SK-N-SH (cell line): Measurements from ENCODE around the gene SETD7. TPM values are rescaled to one million over a fixed set of nuclear protein-coding genes. Genes with fewer than 3 reads are reported as not detected.
A peak's percentile ranks its signal among the peaks of the same experiment; 100 is the strongest.

ENCODE experiments used
- CTCF ChIA-PET: fragments of 300-600, 350-600 bp; formaldehyde crosslinking; extraction: SDS; loops from one replicate; lab custom pipeline; 2021; lab: Yijun Ruan, JAX
- POLR2A ChIA-PET: fragments of 350-600 bp; sonication (Branson Sonifier 250); formaldehyde crosslinking; extraction: SDS; loops from one replicate; lab custom pipeline; 2020; ENCODE audit warnings: antibody characterized with exemption, inconsistent platforms; lab: Yijun Ruan, JAX
- DNase-seq: peaks from one replicate; pipeline ENCODE4 v3.0.0; 2012
- H2AFZ ChIP-seq: fragments of 200-600 bp; sonication (generic); 2 replicates; pipeline ENCODE4 v1.8.1; 2016; ENCODE audit warnings: antibody characterized with exemption, mild to moderate bottlenecking, low read depth
- H3F3A ChIP-seq: fragments of 200-600 bp; sonication (generic); replicated peaks from 2 replicates; pipeline ENCODE3; 2016; ENCODE audit warnings: antibody characterized with exemption, mild to moderate bottlenecking; ENCODE audit not compliant: insufficient read depth
- H3K27ac ChIP-seq, 2 experiments: fragments of 200-500 bp in 1 of 2; fragments of 200-600 bp in 1 of 2; sonication (Bioruptor generic) in 1 of 2; sonication (generic), shearing (Covaris generic) in 1 of 2; 2 replicates each; pipeline versions ENCODE4 v1.5.1 to v1.6.1; 2014 to 2016; ENCODE audit warnings: low read depth in 2 of 2, inconsistent platforms in 1 of 2, low read length in 1 of 2, mild to moderate bottlenecking in 1 of 2, mixed read lengths in 1 of 2
- H3K27me3 ChIP-seq: fragments of 200-600 bp; sonication (generic), shearing (Covaris generic); 2 replicates; pipeline ENCODE4 v1.6.1; 2016; ENCODE audit warnings: mixed run types; ENCODE audit not compliant: insufficient read depth
- H3K36me3 ChIP-seq, 2 experiments: fragments of 200-500 bp in 1 of 2; fragments of 200-600 bp in 1 of 2; sonication (Bioruptor generic) in 1 of 2; sonication (generic) in 1 of 2; replicated peaks in 1 of 2; 2 replicates each; pipeline versions ENCODE3 to v1.5.1; 2014 to 2016; ENCODE audit warnings: low read length in 1 of 2, mild to moderate bottlenecking in 1 of 2; ENCODE audit not compliant: insufficient read depth in 2 of 2, control insufficient read depth in 1 of 2
- H3K4me1 ChIP-seq, 2 experiments: fragments of 200-500 bp in 1 of 2; fragments of 200-600 bp in 1 of 2; sonication (Bioruptor generic) in 1 of 2; sonication (generic), shearing (Covaris generic) in 1 of 2; 2 replicates each; pipeline versions ENCODE4 v1.5.1 to v1.6.1; 2014 to 2016; ENCODE audit warnings: low read depth in 1 of 2, low read length in 1 of 2, mixed run types in 1 of 2; ENCODE audit not compliant: insufficient read depth in 2 of 2, control insufficient read depth in 1 of 2
- H3K4me2 ChIP-seq: fragments of 200-600 bp; sonication (generic), shearing (Covaris generic); 2 replicates; pipeline ENCODE4 v1.6.1; 2017; ENCODE audit warnings: mixed run types
- H3K4me3 ChIP-seq, 2 experiments: fragments of 200-500 bp in 1 of 2; fragments of 200-600 bp in 1 of 2; sonication (Bioruptor generic) in 1 of 2; sonication (generic), shearing (Covaris generic) in 1 of 2; 2 replicates each; pipeline versions ENCODE4 v1.5.1 to v1.8.1; 2014 to 2016; ENCODE audit warnings: low read depth in 2 of 2, inconsistent platforms in 1 of 2, low read length in 1 of 2, mild to moderate bottlenecking in 1 of 2, mixed read lengths in 1 of 2, moderate library complexity in 1 of 2
- H3K79me2 ChIP-seq: fragments of 200-600 bp; sonication (generic); 2 replicates; pipeline ENCODE4 v1.8.1; 2017; ENCODE audit warnings: mild to moderate bottlenecking; ENCODE audit not compliant: insufficient read depth
- H3K9ac ChIP-seq: fragments of 200-600 bp; sonication (generic); 2 replicates; pipeline ENCODE4 v1.6.1; 2017; ENCODE audit warnings: mixed run types
- H3K9me2 ChIP-seq: fragments of 200-600 bp; sonication (generic); 2 replicates; pipeline ENCODE4 v1.6.1; 2017; ENCODE audit warnings: mixed run types
- H3K9me3 ChIP-seq: fragments of 200-600 bp; sonication (generic); 2 replicates; pipeline ENCODE4 v1.6.1; 2017; ENCODE audit warnings: mixed run types, mild to moderate bottlenecking, moderate library complexity
- H4K20me1 ChIP-seq: fragments of 200-600 bp; sonication (generic); 2 replicates; pipeline ENCODE4 v1.6.1; 2017; ENCODE audit warnings: mild to moderate bottlenecking, mixed run types; ENCODE audit not compliant: insufficient read depth
- FOSL2 ChIP-seq: IDR thresholded peaks from 2 replicates; pipeline ENCODE4 v1.4.0; 2012; ENCODE audit warnings: low read depth, mild to moderate bottlenecking, moderate library complexity, borderline replicate concordance
- FOXM1 ChIP-seq: IDR thresholded peaks from 2 replicates; pipeline ENCODE4 v1.4.0; 2012; ENCODE audit warnings: low read depth, mild to moderate bottlenecking
- JUND ChIP-seq: IDR thresholded peaks from 2 replicates; pipeline ENCODE4 v1.4.0; 2012
- NFIC ChIP-seq: IDR thresholded peaks from 2 replicates; pipeline ENCODE4 v1.4.0; 2012; ENCODE audit warnings: borderline replicate concordance
- NRF1 ChIP-seq: IDR thresholded peaks from 2 replicates; pipeline ENCODE4 v1.6.1; 2012; ENCODE audit warnings: low read depth, mild to moderate bottlenecking, low read length
- POLR2AphosphoS5 ChIP-seq: IDR thresholded peaks from 2 replicates; pipeline ENCODE4 v1.6.1; 2012; ENCODE audit warnings: low read depth, low read length
- YY1 ChIP-seq: IDR thresholded peaks from 2 replicates; pipeline ENCODE4 v1.4.0; 2012; ENCODE audit warnings: low read depth, mild to moderate bottlenecking
- WGBS: methylation state at CpG from one replicate; pipeline ENCODE4 v1.1.6; 2017; ENCODE audit warnings: low lambda C conversion rate; 5-methylcytosine and 5-hydroxymethylcytosine counted together
- polyA plus RNA-seq, 3 experiments: library from polyadenylated mRNA; depleted of rRNA; stranded (reverse); fragments of >200 nt; gene quantifications; 2 replicates each; pipeline ENCODE4 v1.2.3, GENCODE V29; 2012
- TF ChIP-seq, protein P1 (sequence below): fragments of 150-350 bp; IDR thresholded peaks from 2 replicates; pipeline ENCODE4 v1.6.1; 2016; ENCODE audit warnings: mild to moderate bottlenecking, low read depth, low read length
- TF ChIP-seq, protein P2 (sequence below): IDR thresholded peaks from 2 replicates; pipeline ENCODE4 v1.4.0; 2012; ENCODE audit warnings: low read depth

Gene SETD7
- polyA plus RNA-seq, 1 of the 3 experiments (the other 2 are of a cell fraction), result 5.0 TPM

DNA sequence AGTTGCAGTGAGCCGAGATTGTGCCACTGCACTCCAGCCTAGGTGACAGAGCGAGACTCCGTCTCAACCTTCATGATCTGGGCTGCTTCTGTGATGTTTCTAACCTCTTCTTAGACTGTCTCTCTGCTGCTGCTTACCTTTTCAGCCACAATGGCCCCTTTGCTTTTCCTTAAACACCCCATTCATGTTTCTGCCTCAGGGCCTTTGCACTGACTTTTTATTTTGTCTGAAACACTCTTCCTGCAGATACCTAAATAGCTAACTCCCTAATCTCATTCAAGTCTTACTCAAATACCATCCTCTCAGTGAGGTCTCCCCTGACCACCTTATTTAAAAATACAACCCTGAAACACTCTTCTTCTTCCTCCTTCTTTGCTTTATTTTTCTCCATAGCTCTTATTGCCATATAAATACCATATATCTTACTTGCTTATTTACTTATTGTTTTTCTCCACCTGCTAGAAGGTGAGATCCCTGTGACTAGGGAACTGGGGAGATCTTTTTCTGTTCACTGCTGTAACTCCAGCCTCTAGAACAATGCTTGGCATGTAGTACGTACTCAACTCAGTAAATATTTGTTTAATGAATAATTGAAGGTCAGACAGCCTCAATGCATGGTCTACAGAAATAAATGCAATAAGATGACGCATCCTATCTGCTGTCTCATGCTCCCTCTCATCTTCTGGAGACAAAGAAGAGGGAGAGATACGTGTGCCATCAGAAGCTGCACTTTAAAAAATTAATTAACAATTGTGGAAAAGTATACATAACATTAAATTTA, 43.8 kb upstream of the SETD7 start:
- no peaks in the 10 kb centered on the region for H3K9me2 ChIP-seq
- no peak for DNase-seq
- H3K36me3 ChIP-seq, result no peaks in the 10 kb centered on the region
- H3K4me3 ChIP-seq, result no peak overlapping the region
- no peak overlapping the region for H3K27ac ChIP-seq
- no peaks in the 10 kb centered on the region for H3F3A ChIP-seq
- H3K4me2 ChIP-seq, result no peak overlapping the region
- no peak for TF ChIP-seq NRF1
- peak; percentile 9; the same call in 1 of the 2 replicates for TF ChIP-seq FOSL2
- 0 out of 2 replicates have a peak, but pooled peaks have one; percentile 21 for TF ChIP-seq JUND
- no peaks in the 10 kb centered on the region for H3K9me3 ChIP-seq
- H3K9ac ChIP-seq, result no peak overlapping the region
- 68% methylated on average over 6 of the region's 6 CpGs for WGBS
- ChIA-PET POLR2A (no interaction called here), CTCF (interaction anchor here (3.2 kb wide), 1 partner anchor 52 kb away, joined by 18 read pairs; no protein-coding TSS in a partner anchor)
- H2AFZ ChIP-seq, result no peak overlapping the region
- no peaks in the 10 kb centered on the region for H4K20me1 ChIP-seq
- H3K27me3 ChIP-seq, result no peaks in the 10 kb centered on the region
- peaks cover 0 to 15% of the 10 kb centered on the region in 2 experiments; a peak in 2 of 4 replicates for H3K4me1 ChIP-seq
- H3K79me2 ChIP-seq, result no peaks in the 10 kb centered on the region

DNA sequence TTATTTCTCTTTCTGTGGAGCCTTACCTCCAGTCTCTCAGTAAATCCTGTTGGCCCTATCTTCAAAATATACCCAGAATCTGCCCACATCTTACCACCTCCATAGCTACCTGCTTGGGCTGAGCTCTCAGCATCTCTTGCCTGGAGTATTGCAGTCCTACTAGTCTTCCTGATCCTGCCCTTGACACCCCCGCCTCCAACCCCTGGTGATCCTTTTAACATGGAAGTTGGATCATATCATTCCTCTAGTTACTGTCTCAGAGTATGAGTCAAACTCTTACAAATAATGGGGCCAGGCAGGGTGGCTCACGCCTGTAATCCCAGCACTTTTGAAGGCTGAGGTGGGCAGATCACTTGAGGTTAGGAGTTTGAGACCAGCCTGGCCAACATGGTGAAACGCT, 43.1 kb upstream of the SETD7 start:
- H3K27ac ChIP-seq, result no peak overlapping the region
- WGBS, result 77% methylated on average over 3 of the region's 3 CpGs
- no peaks in the 10 kb centered on the region for H3K36me3 ChIP-seq
- H3K4me3 ChIP-seq, result no peak overlapping the region
- H3K9me3 ChIP-seq, result no peaks in the 10 kb centered on the region
- no peaks in the 10 kb centered on the region for H4K20me1 ChIP-seq
- H3K79me2 ChIP-seq, result no peaks in the 10 kb centered on the region
- DNase-seq, result no peak
- H3K27me3 ChIP-seq, result no peaks in the 10 kb centered on the region
- CTCF ChIA-PET, result interaction anchor here (3.2 kb wide), 1 partner anchor 53 kb away, joined by 18 read pairs; no protein-coding TSS in a partner anchor
- H2AFZ ChIP-seq, result no peak overlapping the region
- H3K9me2 ChIP-seq, result no peaks in the 10 kb centered on the region
- no peak overlapping the region for H3K4me2 ChIP-seq
- TF ChIP-seq YY1 (no peak), POLR2AphosphoS5 (no peak), NFIC (no peak), FOXM1 (no peak)
- TF ChIP-seq, protein P1, sequence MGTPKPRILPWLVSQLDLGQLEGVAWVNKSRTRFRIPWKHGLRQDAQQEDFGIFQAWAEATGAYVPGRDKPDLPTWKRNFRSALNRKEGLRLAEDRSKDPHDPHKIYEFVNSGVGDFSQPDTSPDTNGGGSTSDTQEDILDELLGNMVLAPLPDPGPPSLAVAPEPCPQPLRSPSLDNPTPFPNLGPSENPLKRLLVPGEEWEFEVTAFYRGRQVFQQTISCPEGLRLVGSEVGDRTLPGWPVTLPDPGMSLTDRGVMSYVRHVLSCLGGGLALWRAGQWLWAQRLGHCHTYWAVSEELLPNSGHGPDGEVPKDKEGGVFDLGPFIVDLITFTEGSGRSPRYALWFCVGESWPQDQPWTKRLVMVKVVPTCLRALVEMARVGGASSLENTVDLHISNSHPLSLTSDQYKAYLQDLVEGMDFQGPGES, result no peak
- TF ChIP-seq, protein P2, sequence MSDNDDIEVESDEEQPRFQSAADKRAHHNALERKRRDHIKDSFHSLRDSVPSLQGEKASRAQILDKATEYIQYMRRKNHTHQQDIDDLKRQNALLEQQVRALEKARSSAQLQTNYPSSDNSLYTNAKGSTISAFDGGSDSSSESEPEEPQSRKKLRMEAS, result no peak
- TF ChIP-seq, all 33 proteins: peak for 0
- Histone ChIP-seq H3K9ac (no peak overlapping the region), H3K4me1 (peaks cover 0 to 15% of the 10 kb centered on the region in 2 experiments; a peak in 2 of 4 replicates), H3F3A (no peaks in the 10 kb centered on the region)
- POLR2A ChIA-PET, result no interaction called here
